Fibroblast of skin of left quadriceps (primary cell): ENCODE measurements around the gene RFX1.
"Not testable (repeated sequence)": the region's sequence is repeated elsewhere in the genome, so short reads cannot be mapped to it uniquely, and the experiment has no call there.

Experiments used
- DNase-seq, 2 experiments: peaks; one replicate each; pipeline ENCODE4 v3.0.0-alpha.2; 2013; ENCODE audit warnings: low read depth in 2 of 2

The RFX1 gene

GRCh38 chr19:13937479-13938300 is 68.4 kb downstream of the RFX1 start:
- DNase-seq, result no peak

GRCh38 chr19:13935765-13936510 is 70.2 kb downstream of the RFX1 start:
- no peak for DNase-seq

GRCh38 chr19:13934785-13935109 is 71.4 kb downstream of the RFX1 start:
- DNase-seq, result no peak

- DNase-seq, result no peak
These were observed 73.2 kb downstream of the RFX1 start for GRCh38 chr19:13932911-13933393.

GRCh38 chr19:13932149-13932637 is 73.9 kb downstream of the RFX1 start:
- DNase-seq, result no peak

- no peak for DNase-seq
These were observed 74.5 kb downstream of the RFX1 start for GRCh38 chr19:13931391-13932148.

GRCh38 chr19:13930402-13930801 is 75.7 kb downstream of the RFX1 start:
- DNase-seq, result no peak

- no peak for DNase-seq
These were observed 76.2 kb downstream of the RFX1 start for GRCh38 chr19:13929956-13930355.

GRCh38 chr19:13929340-13929739 is 76.8 kb downstream of the RFX1 start:
- no peak for DNase-seq

GRCh38 chr19:13926715-13927114 is 79.4 kb downstream of the RFX1 start:
- DNase-seq, result no peak

GRCh38 chr19:13926010-13926409 is 80.1 kb downstream of the RFX1 start:
- DNase-seq, result no peak

- no peak for DNase-seq
These were observed 82.7 kb downstream of the RFX1 start for GRCh38 chr19:13923194-13923987.

GRCh38 chr19:13922118-13922517 is 84.0 kb downstream of the RFX1 start:
- DNase-seq, result not testable (repeated sequence)

- DNase-seq, result peak in 1 of 2 experiments; percentile 10
These were observed 85.0 kb downstream of the RFX1 start for GRCh38 chr19:13920940-13921747.

- no peak for DNase-seq
These were observed 85.6 kb downstream of the RFX1 start for GRCh38 chr19:13920524-13920923.

GRCh38 chr19:13918726-13919411 is 87.3 kb downstream of the RFX1 start:
- DNase-seq, result no peak

GRCh38 chr19:13917888-13918406 is 88.2 kb downstream of the RFX1 start:
- no peak for DNase-seq

- DNase-seq, result no peak
These were observed 91.3 kb downstream of the RFX1 start for GRCh38 chr19:13914777-13915176.

GRCh38 chr19:13913352-13913751 is 92.8 kb downstream of the RFX1 start:
- DNase-seq, result no peak
